Right renal pelvis (tissue), 4 donors: Measurements from ENCODE around the gene MKX. TPM values are rescaled to one million over a fixed set of nuclear protein-coding genes. Genes with fewer than 3 reads are reported as not detected.

Experiments
- polyA plus RNA-seq, 4 donors: library from polyadenylated mRNA; unstranded; fragments of 120-200 nt; gene quantifications; one replicate each; pipeline ENCODE4 v1.2.1, GENCODE V29; 2013; ENCODE audit not compliant: insufficient read length in 4 of 4

MKX gene
- polyA plus RNA-seq, 4 donors, result 0.06 to 0.45 (median 0.19) TPM

Other genes starting within 250 kb of the MKX start
- 100 to 1,000 TPM; 113 to 140 (median 137) TPM for gene RAB18, start 241.5 kb downstream of the MKX start, polyA plus RNA-seq